ENCODE results near the gene TGFA. TPM values are rescaled to one million over a fixed set of nuclear protein-coding genes. Genes with fewer than 3 reads are reported as not detected.
A peak's percentile ranks its signal among the peaks of the same experiment; 100 is the strongest.

The TGFA gene
- total RNA-seq, result 0.42 TPM
- under 1 TPM in 2 of 4 donors, not detected in 2; 0.07 to 0.45 TPM for polyA plus RNA-seq

DNA sequence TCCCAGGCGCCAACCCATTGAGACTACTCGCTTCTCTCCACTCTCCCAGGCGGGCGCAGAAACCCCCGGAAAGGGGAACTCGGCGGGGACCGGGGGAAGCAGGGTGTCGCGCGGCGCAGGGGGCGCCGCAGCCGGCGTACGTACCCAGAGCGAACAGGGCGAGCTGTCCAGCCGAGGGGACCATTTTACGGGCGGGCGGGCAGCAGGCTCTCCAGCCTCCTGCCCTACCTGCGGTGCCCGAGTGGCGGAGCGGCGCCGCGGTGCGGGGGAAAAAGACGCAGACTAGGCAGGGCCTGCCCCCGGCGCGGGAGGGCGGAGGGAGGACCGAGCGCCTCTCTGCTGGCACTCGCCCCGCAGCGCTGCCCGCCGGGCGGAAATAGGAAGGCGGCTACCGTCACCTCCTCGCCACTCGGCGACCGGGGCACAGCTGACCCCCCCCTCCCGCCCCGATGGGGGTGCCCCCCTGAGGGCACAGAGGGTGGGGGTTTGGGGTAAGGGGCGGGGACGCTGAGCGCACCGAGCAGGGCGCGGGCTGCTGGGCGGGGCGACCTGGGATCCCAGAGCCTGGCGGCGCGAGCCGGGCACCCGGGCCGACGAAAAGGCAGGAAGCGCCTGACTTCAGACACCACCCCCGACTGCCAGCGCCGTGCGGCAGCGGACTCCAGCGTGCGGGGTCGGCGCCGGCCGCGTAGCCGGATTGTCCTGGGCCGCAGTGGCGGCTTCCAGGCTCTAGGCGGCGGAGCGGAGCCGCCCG, at the start of gene TGFA:
TGFA (minus strand) TSS at position 243 of the 754 bp plus-strand sequence; CDS start at position 184, 59 bp downstream.
- no peak within 1 kb of the TSS for H3K27ac ChIP-seq (ENCODE audit: insufficient read depth, low read length, poor library complexity, severe bottlenecking)
- no peaks in the 10 kb centered on the region for H3K36me3 Mint-ChIP-seq
- H3K4me3 Mint-ChIP-seq, result peak within 1 kb of the TSS; percentile 84 to 96 (median 87)
- H3K27me3 ChIP-seq (ENCODE audit: control insufficient read depth, insufficient read depth, low read length), result peaks cover 27% of the 10 kb centered on the region
- peaks cover 25% of the 10 kb centered on the region for H3K4me1 ChIP-seq (ENCODE audit: control insufficient read depth, insufficient read depth, low read length, poor library complexity, severe bottlenecking)
- H3K4me1 Mint-ChIP-seq, result peaks cover 0 to 24% (median 11%) of the 10 kb centered on the region in 4 donors
- H3K9me3 ChIP-seq (ENCODE audit: control insufficient read depth in 2 of 2, low read length in 2 of 2), result no peaks in the 10 kb centered on the region
- H3K27ac Mint-ChIP-seq, result peak within 1 kb of the TSS in 2 of 3 donors; percentile 42 to 66
- peak; percentile 65 to 71 for ATAC-seq (ENCODE audit: low read depth in 2 of 2)
- peak; percentile 43 to 60 (median 46) for DNase-seq
- H3K4me3 ChIP-seq (ENCODE audit: low read depth, low read length), result no peak within 1 kb of the TSS
- H3K36me3 ChIP-seq (ENCODE audit: control insufficient read depth, insufficient read depth, low read length), result no peaks in the 10 kb centered on the region
- no peaks in the 10 kb centered on the region for H3K9me3 Mint-ChIP-seq
- peaks cover 66% of the 10 kb centered on the region for H3K27me3 Mint-ChIP-seq

GRCh38 chr2:70603066-70603465, 49.4 kb upstream of the TGFA start:
- Mint-ChIP-seq H3K4me3 (no peak overlapping the region), H3K36me3 (no peaks in the 10 kb centered on the region), H3K4me1 (peaks cover 0 to 6% (median under 1%) of the 10 kb centered on the region in 4 donors), H3K27me3 (peaks cover 32% of the 10 kb centered on the region), H3K9me3 (peaks cover 0 to 8% (median 2%) of the 10 kb centered on the region in 7 donors), H3K27ac (no peak overlapping the region)
- no peak overlapping the region for H3K4me3 ChIP-seq (ENCODE audit: low read depth, low read length)
- no peaks in the 10 kb centered on the region for H3K4me1 ChIP-seq (ENCODE audit: control insufficient read depth, insufficient read depth, low read length, poor library complexity, severe bottlenecking)
- no peak overlapping the region for H3K27ac ChIP-seq (ENCODE audit: insufficient read depth, low read length, poor library complexity, severe bottlenecking)
- H3K36me3 ChIP-seq (ENCODE audit: control insufficient read depth, insufficient read depth, low read length), result no peaks in the 10 kb centered on the region
- no peak for ATAC-seq (ENCODE audit: low read depth in 2 of 2)
- no peak for DNase-seq
- H3K9me3 ChIP-seq (ENCODE audit: control insufficient read depth in 2 of 2, low read length in 2 of 2), result peaks cover 0 to 4% of the 10 kb centered on the region in 2 experiments
- H3K27me3 ChIP-seq (ENCODE audit: control insufficient read depth, insufficient read depth, low read length), result peaks cover 7% of the 10 kb centered on the region

GRCh38 chr2:70598197-70598596, 44.6 kb upstream of the TGFA start:
- ATAC-seq (ENCODE audit: low read depth in 2 of 2) (no peak), DNase-seq (no peak)
- no peak overlapping the region for H3K4me3 Mint-ChIP-seq
- H3K27ac ChIP-seq (ENCODE audit: insufficient read depth, low read length, poor library complexity, severe bottlenecking), result no peak overlapping the region
- H3K27me3 Mint-ChIP-seq, result peaks cover 35% of the 10 kb centered on the region
- H3K4me1 ChIP-seq (ENCODE audit: control insufficient read depth, insufficient read depth, low read length, poor library complexity, severe bottlenecking), result no peaks in the 10 kb centered on the region
- H3K36me3 Mint-ChIP-seq, result no peaks in the 10 kb centered on the region
- peaks cover 5% of the 10 kb centered on the region for H3K27me3 ChIP-seq (ENCODE audit: control insufficient read depth, insufficient read depth, low read length)
- H3K4me1 Mint-ChIP-seq, result peaks cover 0 to 4% (median under 1%) of the 10 kb centered on the region in 4 donors
- no peak overlapping the region for H3K4me3 ChIP-seq (ENCODE audit: low read depth, low read length)
- H3K36me3 ChIP-seq (ENCODE audit: control insufficient read depth, insufficient read depth, low read length), result no peaks in the 10 kb centered on the region
- H3K9me3 ChIP-seq (ENCODE audit: control insufficient read depth in 2 of 2, low read length in 2 of 2), result peaks cover 0 to 6% of the 10 kb centered on the region in 2 experiments
- peaks cover 0 to 5% (median 2%) of the 10 kb centered on the region in 7 donors for H3K9me3 Mint-ChIP-seq
- no peak overlapping the region for H3K27ac Mint-ChIP-seq

GRCh38 chr2:70596739-70597138, 43.1 kb upstream of the TGFA start:
- Histone ChIP-seq H3K27ac (ENCODE audit: insufficient read depth, low read length, poor library complexity, severe bottlenecking) (no peak overlapping the region), H3K27me3 (ENCODE audit: control insufficient read depth, insufficient read depth, low read length) (peaks cover 5% of the 10 kb centered on the region), H3K4me3 (ENCODE audit: low read depth, low read length) (no peak overlapping the region), H3K36me3 (ENCODE audit: control insufficient read depth, insufficient read depth, low read length) (no peaks in the 10 kb centered on the region), H3K9me3 (ENCODE audit: control insufficient read depth in 2 of 2, low read length in 2 of 2) (peaks cover 0 to 6% of the 10 kb centered on the region in 2 experiments), H3K4me1 (ENCODE audit: control insufficient read depth, insufficient read depth, low read length, poor library complexity, severe bottlenecking) (no peaks in the 10 kb centered on the region)
- DNase-seq, result no peak
- Mint-ChIP-seq H3K9me3 (peaks cover 0 to 4% (median 2%) of the 10 kb centered on the region in 7 donors), H3K36me3 (no peaks in the 10 kb centered on the region), H3K27ac (no peak overlapping the region), H3K4me1 (no peaks in the 10 kb centered on the region), H3K27me3 (peaks cover 34% of the 10 kb centered on the region), H3K4me3 (no peak overlapping the region)
- ATAC-seq (ENCODE audit: low read depth in 2 of 2), result no peak

DNA sequence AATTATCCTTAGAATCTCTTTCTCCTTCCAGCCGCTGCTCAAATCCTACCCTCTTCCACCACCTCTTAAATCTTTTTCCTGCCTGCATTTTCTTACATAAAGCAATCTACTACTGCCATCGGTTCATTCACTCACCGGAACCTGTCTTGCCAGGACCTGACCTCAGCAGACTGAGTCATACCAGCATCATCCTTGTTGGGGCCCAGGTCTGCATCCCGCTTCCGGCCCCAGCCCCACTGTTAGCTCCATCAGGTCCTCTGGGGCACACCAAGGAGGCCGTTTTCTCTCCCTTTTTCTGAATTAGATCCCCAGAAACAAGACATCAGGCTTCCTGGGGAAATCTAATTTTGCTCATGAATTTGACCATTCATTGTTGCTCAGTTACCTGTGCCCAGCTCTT, 42.7 kb upstream of the TGFA start:
- peaks cover 0 to 6% of the 10 kb centered on the region in 2 experiments for H3K9me3 ChIP-seq (ENCODE audit: control insufficient read depth in 2 of 2, low read length in 2 of 2)
- Mint-ChIP-seq H3K9me3 (peaks cover 0 to 4% (median 2%) of the 10 kb centered on the region in 7 donors), H3K27ac (no peak overlapping the region), H3K4me1 (no peaks in the 10 kb centered on the region), H3K4me3 (no peak overlapping the region), H3K36me3 (no peaks in the 10 kb centered on the region), H3K27me3 (peaks cover 34% of the 10 kb centered on the region)
- no peaks in the 10 kb centered on the region for H3K4me1 ChIP-seq (ENCODE audit: control insufficient read depth, insufficient read depth, low read length, poor library complexity, severe bottlenecking)
- H3K4me3 ChIP-seq (ENCODE audit: low read depth, low read length), result no peak overlapping the region
- ATAC-seq (ENCODE audit: low read depth in 2 of 2) (no peak), DNase-seq (no peak)
- no peak overlapping the region for H3K27ac ChIP-seq (ENCODE audit: insufficient read depth, low read length, poor library complexity, severe bottlenecking)
- no peaks in the 10 kb centered on the region for H3K36me3 ChIP-seq (ENCODE audit: control insufficient read depth, insufficient read depth, low read length)
- H3K27me3 ChIP-seq (ENCODE audit: control insufficient read depth, insufficient read depth, low read length), result peaks cover 5% of the 10 kb centered on the region

DNA sequence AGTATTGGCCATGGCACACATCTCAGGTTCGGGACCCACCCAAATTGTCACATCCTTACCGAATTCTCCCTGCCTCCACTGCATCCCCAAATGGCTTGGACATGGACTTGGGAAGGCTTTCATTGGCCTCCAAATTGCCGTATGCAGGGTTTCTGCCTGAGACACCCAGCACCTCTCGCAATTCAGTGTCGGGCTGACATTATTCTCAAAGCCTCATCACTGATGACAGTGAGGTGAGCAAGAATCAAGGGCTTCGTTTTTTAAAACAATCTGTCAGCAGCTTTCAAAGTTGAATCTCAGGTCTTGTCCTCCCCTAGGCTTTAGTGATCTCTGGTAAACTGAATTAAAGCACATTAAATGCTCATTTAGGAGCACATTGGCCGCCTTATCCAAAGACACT, 29.5 kb upstream of the TGFA start:
- Histone ChIP-seq H3K9me3 (ENCODE audit: control insufficient read depth in 2 of 2, low read length in 2 of 2) (no peaks in the 10 kb centered on the region), H3K4me3 (ENCODE audit: low read depth, low read length) (no peak overlapping the region), H3K27ac (ENCODE audit: insufficient read depth, low read length, poor library complexity, severe bottlenecking) (no peak overlapping the region), H3K36me3 (ENCODE audit: control insufficient read depth, insufficient read depth, low read length) (no peaks in the 10 kb centered on the region), H3K27me3 (ENCODE audit: control insufficient read depth, insufficient read depth, low read length) (peaks cover 3% of the 10 kb centered on the region), H3K4me1 (ENCODE audit: control insufficient read depth, insufficient read depth, low read length, poor library complexity, severe bottlenecking) (no peaks in the 10 kb centered on the region)
- no peak for ATAC-seq (ENCODE audit: low read depth in 2 of 2)
- Mint-ChIP-seq H3K9me3 (no peaks in the 10 kb centered on the region), H3K4me1 (no peaks in the 10 kb centered on the region), H3K4me3 (no peak overlapping the region), H3K36me3 (no peaks in the 10 kb centered on the region), H3K27me3 (peaks cover 11% of the 10 kb centered on the region), H3K27ac (no peak overlapping the region)
- no peak for DNase-seq

DNA sequence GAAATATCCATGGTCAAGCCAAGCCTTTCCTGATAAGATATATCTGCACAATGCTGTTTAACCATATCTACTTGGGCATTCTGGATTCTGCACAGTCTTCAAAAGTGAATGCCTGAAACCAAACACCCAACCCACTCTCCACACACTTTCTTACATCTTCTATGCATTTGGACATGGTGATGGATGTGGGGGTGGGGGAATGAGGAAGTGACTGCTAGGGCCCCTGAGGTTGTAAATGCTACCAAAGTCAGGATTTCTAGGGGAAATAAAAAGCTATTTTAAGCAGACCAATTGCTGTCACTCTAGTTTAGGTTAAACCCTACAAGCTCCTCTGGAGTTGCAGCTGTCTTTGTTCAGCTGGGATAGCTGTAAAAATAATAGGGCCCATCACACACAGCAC, 26.7 kb upstream of the TGFA start:
- Mint-ChIP-seq H3K9me3 (peaks cover 0 to 7% (median 0%) of the 10 kb centered on the region in 7 donors), H3K4me3 (no peak overlapping the region), H3K4me1 (no peaks in the 10 kb centered on the region), H3K27ac (no peak overlapping the region), H3K36me3 (no peaks in the 10 kb centered on the region), H3K27me3 (peaks cover 11% of the 10 kb centered on the region)
- Histone ChIP-seq H3K27ac (ENCODE audit: insufficient read depth, low read length, poor library complexity, severe bottlenecking) (no peak overlapping the region), H3K36me3 (ENCODE audit: control insufficient read depth, insufficient read depth, low read length) (no peaks in the 10 kb centered on the region), H3K4me1 (ENCODE audit: control insufficient read depth, insufficient read depth, low read length, poor library complexity, severe bottlenecking) (no peaks in the 10 kb centered on the region), H3K4me3 (ENCODE audit: low read depth, low read length) (no peak overlapping the region), H3K9me3 (ENCODE audit: control insufficient read depth in 2 of 2, low read length in 2 of 2) (no peaks in the 10 kb centered on the region), H3K27me3 (ENCODE audit: control insufficient read depth, insufficient read depth, low read length) (peaks cover 8% of the 10 kb centered on the region)
- ATAC-seq (ENCODE audit: low read depth in 2 of 2), result no peak
- no peak for DNase-seq

DNA sequence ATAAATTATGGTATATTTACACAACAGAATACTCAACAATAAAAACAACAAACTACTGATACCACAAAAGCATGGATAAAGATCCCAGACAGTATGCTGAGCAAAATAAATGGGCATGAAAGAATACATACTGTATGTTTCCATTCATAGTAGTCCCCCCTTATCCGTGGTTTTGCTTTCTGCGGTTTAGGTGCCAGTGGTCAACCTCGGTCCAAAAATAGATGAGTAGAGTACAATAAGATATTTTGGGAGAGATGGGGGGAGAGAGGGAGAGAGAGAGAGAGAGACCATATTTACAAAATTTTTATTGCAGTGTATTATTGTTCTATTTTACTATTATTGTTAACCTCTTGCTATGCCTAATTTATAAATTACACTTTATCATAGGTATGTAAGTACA, 21.0 kb upstream of the TGFA start:
- Histone ChIP-seq H3K27me3 (ENCODE audit: control insufficient read depth, insufficient read depth, low read length) (peaks cover 12% of the 10 kb centered on the region), H3K36me3 (ENCODE audit: control insufficient read depth, insufficient read depth, low read length) (no peaks in the 10 kb centered on the region), H3K4me3 (ENCODE audit: low read depth, low read length) (no peak overlapping the region), H3K27ac (ENCODE audit: insufficient read depth, low read length, poor library complexity, severe bottlenecking) (no peak overlapping the region), H3K9me3 (ENCODE audit: control insufficient read depth in 2 of 2, low read length in 2 of 2) (no peaks in the 10 kb centered on the region), H3K4me1 (ENCODE audit: control insufficient read depth, insufficient read depth, low read length, poor library complexity, severe bottlenecking) (no peaks in the 10 kb centered on the region)
- H3K27ac Mint-ChIP-seq, result no peak overlapping the region
- no peak for ATAC-seq (ENCODE audit: low read depth in 2 of 2)
- H3K9me3 Mint-ChIP-seq, result peaks cover 0 to 8% (median 0%) of the 10 kb centered on the region in 7 donors
- DNase-seq, result no peak
- no peak overlapping the region for H3K4me3 Mint-ChIP-seq
- peaks cover 31% of the 10 kb centered on the region for H3K27me3 Mint-ChIP-seq
- peaks cover 0 to 2% (median 0%) of the 10 kb centered on the region in 4 donors for H3K4me1 Mint-ChIP-seq
- H3K36me3 Mint-ChIP-seq, result no peaks in the 10 kb centered on the region
